G401 (cell line): ENCODE data around the gene ZNF675. TPM values are rescaled to one million over a fixed set of nuclear protein-coding genes. Genes with fewer than 3 reads are reported as not detected.
"Not testable (repeated sequence)": the region's sequence is repeated elsewhere in the genome, so short reads cannot be mapped to it uniquely, and the experiment has no call there.

Source experiments
- DNase-seq: peaks from one replicate; pipeline ENCODE4 v3.0.0-alpha.2; 2015; ENCODE audit warnings: low spot score
- in situ Hi-C: cut with HindIII; loops from 2 replicates; pipeline ENCODE4 v1.10.0; 2016; ENCODE audit warnings: low sequenced_read_pairs, mixed read lengths
- total RNA-seq: library from RNA; depleted of rRNA; stranded (reverse); fragments of >200 nt; shearing (Covaris generic); gene quantifications from 2 replicates; pipeline ENCODE4 v1.2.3, GENCODE V29; 2014; rRNA removed

The ZNF675 gene
- total RNA-seq = 2.3 and 5.5 TPM in 2 replicates

DNA sequence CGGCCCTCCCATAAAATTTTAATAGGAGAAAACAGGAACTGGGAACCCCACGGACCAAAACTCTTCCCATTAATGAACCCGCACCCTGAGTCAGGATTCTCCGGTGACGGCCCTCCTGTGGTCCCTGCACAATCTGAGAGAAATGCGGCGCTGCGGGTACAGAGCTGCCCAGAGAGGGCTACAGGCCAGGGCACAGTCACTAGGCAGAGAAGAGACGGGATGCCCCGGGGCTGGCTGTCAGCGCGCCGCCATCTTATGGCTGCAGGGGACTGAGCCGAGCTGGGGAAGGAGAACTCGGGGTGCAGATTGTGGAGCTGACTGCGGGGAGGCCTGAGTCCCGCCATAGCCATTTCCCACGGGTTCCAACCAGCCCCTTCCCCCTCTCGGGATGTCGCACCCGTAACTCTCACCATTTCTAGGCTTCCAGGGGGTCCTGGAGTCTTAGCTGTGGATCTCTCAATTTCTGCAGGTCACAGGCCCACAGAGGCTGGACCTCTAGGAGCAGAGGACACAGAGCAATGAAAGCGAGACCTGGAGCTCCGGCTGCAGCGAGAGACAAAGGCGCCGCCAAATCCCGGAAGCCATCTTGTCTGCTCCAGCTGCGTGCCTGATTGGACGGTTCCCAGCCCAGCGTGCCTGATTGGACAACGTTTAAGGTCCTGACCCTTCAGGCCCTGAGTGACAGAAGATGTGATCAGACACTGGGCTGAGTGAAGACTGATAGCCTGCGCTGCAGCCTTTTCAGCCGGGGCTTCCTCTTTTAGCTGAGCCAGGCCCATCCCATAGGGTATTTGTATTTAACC, at the start of gene ZNF675:
Gene ZNF675, minus strand, starts transcription at position 592 of the 803 bp plus-strand sequence. Its CDS starts 179 bp downstream, at position 413.
- peak; percentile 97 for DNase-seq
- in situ Hi-C loops = no loop called here

DNA sequence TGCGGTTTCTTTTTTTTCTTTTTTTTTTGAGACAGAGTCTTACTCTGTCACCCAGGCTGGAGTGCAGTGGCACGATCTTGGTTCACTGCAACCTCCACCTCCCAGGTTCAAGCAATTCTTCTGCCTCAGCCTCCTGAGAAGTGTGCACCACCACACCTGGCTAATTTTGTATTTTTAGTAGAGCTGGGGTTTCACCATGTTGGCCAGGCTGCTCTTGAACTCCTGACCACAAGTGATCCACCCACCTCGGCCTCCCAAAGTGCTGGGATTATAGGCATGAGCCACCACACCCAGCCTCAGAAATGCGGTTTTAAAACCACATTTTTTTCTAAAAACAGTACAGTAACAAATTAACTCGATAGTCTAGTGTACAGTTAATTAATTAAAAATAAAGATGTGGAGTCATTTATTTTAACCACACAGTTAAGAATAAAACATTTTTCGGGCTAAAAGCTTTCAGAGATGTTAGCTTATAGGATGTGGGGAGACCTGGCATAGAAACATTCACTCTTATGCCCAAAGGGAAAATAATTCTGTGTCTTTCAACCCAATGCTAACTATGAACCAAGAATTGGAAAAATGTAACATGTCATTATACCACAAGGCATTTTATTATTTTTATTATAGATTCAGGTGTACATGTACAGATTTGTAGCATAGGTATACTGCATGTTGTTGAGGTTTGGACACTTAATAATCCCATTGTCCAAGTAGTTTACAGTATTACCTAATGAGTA, 43.9 kb upstream of the ZNF675 start:
- in situ Hi-C loops = not testable (repeated sequence)

DNA sequence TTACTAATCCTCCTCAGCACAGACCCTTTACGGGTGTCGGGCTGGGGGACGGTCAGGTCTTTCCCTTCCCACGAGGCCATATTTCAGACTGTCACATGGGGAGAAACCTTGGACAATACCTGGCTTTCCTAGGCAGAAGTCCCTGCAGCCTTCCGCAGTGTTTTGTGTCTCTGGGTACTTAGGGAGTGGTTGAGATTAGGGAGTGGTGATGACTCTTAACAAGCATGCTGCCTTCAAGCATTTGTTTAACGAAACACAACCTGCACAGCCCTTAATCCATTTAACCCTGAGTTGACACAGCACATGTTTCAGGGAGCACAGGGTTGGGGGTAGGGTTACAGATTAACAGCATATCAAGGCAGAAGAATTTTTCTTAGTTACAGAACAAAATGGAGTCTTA, 37.1 kb upstream of the ZNF675 start:
- in situ Hi-C loops, DNase-seq: not testable (repeated sequence)

More for the DNA sequence above, 43.9 kb upstream of the ZNF675 start:
- DNase-seq = not testable (repeated sequence)

GRCh38 chr19:23718802-23719201, 31.8 kb upstream of the ZNF675 start:
- in situ Hi-C loops = no loop called here
- no peak for DNase-seq

DNA sequence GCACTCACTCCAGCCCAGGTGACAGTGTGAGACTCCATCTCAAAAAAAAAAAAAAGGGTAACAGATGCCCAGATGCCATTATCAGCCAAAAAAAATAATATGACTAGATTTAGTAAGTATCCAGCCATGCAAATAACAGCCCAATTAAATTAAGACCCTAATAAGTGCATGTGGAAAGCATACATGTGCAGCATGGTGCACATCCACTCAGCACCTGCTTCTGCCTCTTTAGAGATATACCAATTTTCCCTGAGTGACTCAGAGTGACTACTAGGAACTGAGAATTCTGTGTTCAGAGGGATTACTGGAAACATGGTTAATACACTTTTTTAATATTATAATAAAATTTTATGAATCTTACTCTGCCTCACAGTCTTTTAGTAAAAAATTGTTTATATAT, 29.8 kb upstream of the ZNF675 start:
- in situ Hi-C loops = no loop called here
- no peak for DNase-seq

GRCh38 chr19:23709347-23709746, 22.3 kb upstream of the ZNF675 start:
- DNase-seq = no peak
- in situ Hi-C loops = no loop called here

GRCh38 chr19:23706657-23707056, 19.6 kb upstream of the ZNF675 start:
- in situ Hi-C loops = no loop called here

GRCh38 chr19:23699521-23699860, 12.5 kb upstream of the ZNF675 start:
- in situ Hi-C loops = no loop called here
- DNase-seq = no peak

More at GRCh38 chr19:23706657-23707056, 19.6 kb upstream of the ZNF675 start:
- DNase-seq = no peak

DNA sequence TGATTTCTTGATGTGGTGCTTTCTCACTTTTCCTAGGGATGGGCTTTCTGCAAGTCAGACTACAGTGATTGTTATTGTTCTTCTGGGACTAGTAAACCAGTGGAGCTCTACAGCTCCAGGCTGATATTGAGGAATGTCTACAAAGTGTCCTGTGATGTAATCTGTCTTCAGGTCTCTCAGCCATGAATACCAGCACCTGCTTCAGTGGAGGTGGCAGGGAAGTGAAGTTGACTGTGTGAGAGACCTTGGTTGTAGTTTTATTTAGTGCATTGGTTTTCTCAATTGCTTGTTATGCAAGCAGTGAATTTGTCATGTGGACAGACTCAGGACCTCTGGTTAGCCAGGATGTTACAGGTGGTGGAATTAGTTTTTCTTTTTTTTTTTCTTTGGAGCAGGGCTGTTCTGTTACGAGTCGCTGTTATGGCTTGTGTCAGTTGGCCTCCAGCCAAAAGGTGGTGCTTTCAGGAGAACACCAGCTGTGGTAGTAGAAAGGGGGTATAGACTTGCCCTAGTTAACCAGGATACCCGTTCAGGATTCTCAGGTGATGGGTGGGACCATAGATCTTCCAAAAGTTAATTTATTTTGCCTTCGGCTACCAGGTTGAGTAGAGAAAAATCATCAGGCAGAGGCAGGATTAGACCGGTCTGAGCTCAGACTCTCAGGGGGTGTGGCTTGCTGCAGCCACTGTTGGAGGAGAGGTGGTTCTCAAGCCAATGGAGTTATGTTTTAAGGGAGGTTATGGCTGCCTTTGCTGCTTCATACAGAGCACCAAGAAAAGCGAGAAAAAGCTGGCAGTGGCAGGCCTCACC, 11.9 kb upstream of the ZNF675 start:
- in situ Hi-C loops = no loop called here
- DNase-seq = no peak

GRCh38 chr19:23692937-23693336, 5.9 kb upstream of the ZNF675 start:
- DNase-seq, in situ Hi-C loops: not testable (repeated sequence)

DNA sequence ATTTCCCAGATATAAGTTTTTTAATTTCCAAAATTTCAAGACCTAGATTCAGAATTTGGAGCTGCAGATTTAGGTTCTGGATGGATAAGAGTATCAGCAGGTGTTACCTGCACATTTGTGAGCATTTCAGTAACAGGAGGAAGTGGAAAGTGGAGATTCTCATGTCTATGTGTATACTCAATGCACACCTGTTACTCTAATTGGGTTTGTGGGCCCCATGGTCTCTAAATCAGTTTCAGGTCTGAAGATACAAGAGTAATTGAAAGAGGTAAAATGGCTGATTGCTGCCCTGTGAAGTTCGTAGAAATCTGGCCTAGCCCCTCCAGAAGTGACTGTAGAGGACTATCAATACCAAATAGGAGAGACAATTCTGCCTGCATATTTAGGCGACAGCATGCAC, 13.9 kb downstream of the ZNF675 start:
- in situ Hi-C loops = no loop called here
- DNase-seq = no peak

DNA sequence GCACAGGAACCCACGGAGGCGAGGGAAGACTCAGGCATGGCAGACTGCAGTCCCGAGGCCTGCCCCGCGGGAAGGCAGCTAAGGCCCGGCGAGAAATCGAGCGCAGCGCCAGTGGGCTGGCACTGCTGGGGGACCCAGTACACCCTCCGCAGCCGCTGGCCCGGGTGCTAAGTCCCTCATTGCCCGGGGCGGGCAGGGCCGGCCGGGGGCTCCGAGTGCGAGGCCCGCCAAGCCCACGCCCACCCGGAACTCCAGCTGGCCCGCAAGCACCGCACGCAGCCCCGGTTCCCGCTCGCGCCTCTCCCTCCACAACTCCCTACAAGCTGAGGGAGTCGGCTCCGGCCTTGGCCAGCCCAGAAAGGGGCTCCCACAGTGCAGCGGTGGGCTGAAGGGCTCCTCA, 18.4 kb downstream of the ZNF675 start:
- in situ Hi-C loops, DNase-seq: not testable (repeated sequence)

- in situ Hi-C loops = no loop called here
Measured at GRCh38 chr19:23665651-23666410, 21.2 kb downstream of the ZNF675 start.

DNA sequence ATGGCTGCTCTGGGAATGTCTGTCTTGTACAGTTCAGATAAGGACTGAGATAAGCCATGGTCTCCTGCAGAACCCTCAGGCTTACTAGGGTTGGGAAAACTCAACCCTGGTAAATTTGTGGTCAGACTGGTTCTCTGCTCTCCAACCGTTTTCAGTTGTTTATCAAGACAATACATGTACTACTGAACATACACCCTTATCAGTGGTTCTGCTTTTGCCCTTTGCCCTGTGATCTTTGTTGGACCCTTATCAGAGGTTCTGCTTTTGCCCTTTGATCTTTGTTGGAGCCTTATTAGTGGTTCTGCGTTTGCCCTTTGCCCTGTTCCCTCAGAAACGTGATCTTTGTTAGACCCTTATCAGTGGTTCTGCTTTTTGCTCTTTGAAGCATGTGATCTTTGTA, 37.2 kb downstream of the ZNF675 start:
- DNase-seq, in situ Hi-C loops: not testable (repeated sequence)

More at GRCh38 chr19:23665651-23666410, 21.2 kb downstream of the ZNF675 start:
- DNase-seq = no peak

Other genes with a start within 250 kb of the ZNF675 start
- gene ZNF681, start 71.7 kb upstream of the ZNF675 start, total RNA-seq = 4.1 and 7.0 TPM in 2 replicates
- 1.7 and 8.4 TPM in 2 replicates for gene ZNF726, start 227.7 kb upstream of the ZNF675 start, total RNA-seq